ENCODE results near the gene POP4.

- TF ChIP-seq POLR2AphosphoS5 (IDR thresholded peaks at IDR 0.05; ENCODE audit: low read depth, low read length) (no peak), SIN3A (IDR thresholded peaks at IDR 0.05; ENCODE audit: borderline replicate concordance, insufficient read depth, low read depth, low read length) (no peak)
- TF ChIP-seq, protein P1, sequence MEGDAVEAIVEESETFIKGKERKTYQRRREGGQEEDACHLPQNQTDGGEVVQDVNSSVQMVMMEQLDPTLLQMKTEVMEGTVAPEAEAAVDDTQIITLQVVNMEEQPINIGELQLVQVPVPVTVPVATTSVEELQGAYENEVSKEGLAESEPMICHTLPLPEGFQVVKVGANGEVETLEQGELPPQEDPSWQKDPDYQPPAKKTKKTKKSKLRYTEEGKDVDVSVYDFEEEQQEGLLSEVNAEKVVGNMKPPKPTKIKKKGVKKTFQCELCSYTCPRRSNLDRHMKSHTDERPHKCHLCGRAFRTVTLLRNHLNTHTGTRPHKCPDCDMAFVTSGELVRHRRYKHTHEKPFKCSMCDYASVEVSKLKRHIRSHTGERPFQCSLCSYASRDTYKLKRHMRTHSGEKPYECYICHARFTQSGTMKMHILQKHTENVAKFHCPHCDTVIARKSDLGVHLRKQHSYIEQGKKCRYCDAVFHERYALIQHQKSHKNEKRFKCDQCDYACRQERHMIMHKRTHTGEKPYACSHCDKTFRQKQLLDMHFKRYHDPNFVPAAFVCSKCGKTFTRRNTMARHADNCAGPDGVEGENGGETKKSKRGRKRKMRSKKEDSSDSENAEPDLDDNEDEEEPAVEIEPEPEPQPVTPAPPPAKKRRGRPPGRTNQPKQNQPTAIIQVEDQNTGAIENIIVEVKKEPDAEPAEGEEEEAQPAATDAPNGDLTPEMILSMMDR (IDR thresholded peaks at IDR 0.05): no peak
- TF ChIP-seq, protein P2, sequence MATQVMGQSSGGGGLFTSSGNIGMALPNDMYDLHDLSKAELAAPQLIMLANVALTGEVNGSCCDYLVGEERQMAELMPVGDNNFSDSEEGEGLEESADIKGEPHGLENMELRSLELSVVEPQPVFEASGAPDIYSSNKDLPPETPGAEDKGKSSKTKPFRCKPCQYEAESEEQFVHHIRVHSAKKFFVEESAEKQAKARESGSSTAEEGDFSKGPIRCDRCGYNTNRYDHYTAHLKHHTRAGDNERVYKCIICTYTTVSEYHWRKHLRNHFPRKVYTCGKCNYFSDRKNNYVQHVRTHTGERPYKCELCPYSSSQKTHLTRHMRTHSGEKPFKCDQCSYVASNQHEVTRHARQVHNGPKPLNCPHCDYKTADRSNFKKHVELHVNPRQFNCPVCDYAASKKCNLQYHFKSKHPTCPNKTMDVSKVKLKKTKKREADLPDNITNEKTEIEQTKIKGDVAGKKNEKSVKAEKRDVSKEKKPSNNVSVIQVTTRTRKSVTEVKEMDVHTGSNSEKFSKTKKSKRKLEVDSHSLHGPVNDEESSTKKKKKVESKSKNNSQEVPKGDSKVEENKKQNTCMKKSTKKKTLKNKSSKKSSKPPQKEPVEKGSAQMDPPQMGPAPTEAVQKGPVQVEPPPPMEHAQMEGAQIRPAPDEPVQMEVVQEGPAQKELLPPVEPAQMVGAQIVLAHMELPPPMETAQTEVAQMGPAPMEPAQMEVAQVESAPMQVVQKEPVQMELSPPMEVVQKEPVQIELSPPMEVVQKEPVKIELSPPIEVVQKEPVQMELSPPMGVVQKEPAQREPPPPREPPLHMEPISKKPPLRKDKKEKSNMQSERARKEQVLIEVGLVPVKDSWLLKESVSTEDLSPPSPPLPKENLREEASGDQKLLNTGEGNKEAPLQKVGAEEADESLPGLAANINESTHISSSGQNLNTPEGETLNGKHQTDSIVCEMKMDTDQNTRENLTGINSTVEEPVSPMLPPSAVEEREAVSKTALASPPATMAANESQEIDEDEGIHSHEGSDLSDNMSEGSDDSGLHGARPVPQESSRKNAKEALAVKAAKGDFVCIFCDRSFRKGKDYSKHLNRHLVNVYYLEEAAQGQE (IDR thresholded peaks at IDR 0.05; ENCODE audit: insufficient read depth in 1 of 2, low read depth in 2 of 2, low read length in 1 of 2): no peak
These were observed 3.6 kb downstream of the POP4 start for GRCh38 chr19:29609636-29610035.

All from Panc1 (cell line).